Cardiac fibroblast (primary cell): Measurements from ENCODE around the gene SCAF8.

ENCODE experiments used
- DNase-seq, 2 donors: peaks; one replicate each; pipeline versions ENCODE4 v3.0.0 to v3.0.0-alpha.2; 2010; ENCODE audit warnings: low read depth in 2 of 2
- H3K4me3 ChIP-seq, 2 donors: replicated peaks in 1 of 2; 1 replicate in 1 of 2; 2 replicates in 1 of 2; pipeline ENCODE4 v1.5.1; 2011; ENCODE audit warnings: low read depth in 2 of 2, low read length in 2 of 2, mild to moderate bottlenecking in 2 of 2, moderate library complexity in 1 of 2
- CTCF ChIP-seq: IDR thresholded peaks from one replicate; pipeline ENCODE4 v1.5.1; 2011; ENCODE audit warnings: low read depth, mild to moderate bottlenecking, low read length, inconsistent platforms

Gene SCAF8

GRCh38 chr6:154864066-154864430, 130.8 kb downstream of the SCAF8 start:
- no peak overlapping the region for H3K4me3 ChIP-seq
- TF ChIP-seq CTCF, result no peak
- DNase-seq, result no peak

- no peak overlapping the region for H3K4me3 ChIP-seq
- TF ChIP-seq CTCF, result no peak
- DNase-seq, result peak; percentile 30 to 71
Observed at GRCh38 chr6:154865291-154865690, 132.1 kb downstream of the SCAF8 start.

- DNase-seq, result peak; percentile 73 to 79
- TF ChIP-seq CTCF, result peak; percentile 65
- no peak overlapping the region for H3K4me3 ChIP-seq
Observed at GRCh38 chr6:154868143-154868594, 135.0 kb downstream of the SCAF8 start.

GRCh38 chr6:154872542-154873114, 139.4 kb downstream of the SCAF8 start:
- DNase-seq, result no peak
- TF ChIP-seq CTCF, result no peak
- no peak overlapping the region for H3K4me3 ChIP-seq

GRCh38 chr6:154873546-154873945, 140.3 kb downstream of the SCAF8 start:
- TF ChIP-seq CTCF, result no peak
- DNase-seq, result no peak

GRCh38 chr6:154874773-154875592, 141.8 kb downstream of the SCAF8 start:
- no peak for DNase-seq

More at GRCh38 chr6:154873546-154873945, 140.3 kb downstream of the SCAF8 start:
- no peak overlapping the region for H3K4me3 ChIP-seq

More at GRCh38 chr6:154874773-154875592, 141.8 kb downstream of the SCAF8 start:
- no peak for TF ChIP-seq CTCF
- no peak overlapping the region for H3K4me3 ChIP-seq
